PC-9 (cell line): ENCODE measurements around the gene HPS3. TPM values are rescaled to one million over a fixed set of nuclear protein-coding genes. Genes with fewer than 3 reads are reported as not detected.

Source experiments
- BruUV-seq: library from RNA; stranded (reverse); fragments of 400-500 nt; replicated peaks from 2 replicates; lab custom pipeline; 2021; lab: Mats Ljungman, UMichigan
- CTCF ChIA-PET: fragments of 300-600 bp; sonication (Branson Sonifier 250); formaldehyde crosslinking; loops from one replicate; lab custom pipeline; 2022; ENCODE audit warnings: antibody characterized with exemption; lab: Charles Lee
- POLR2A ChIA-PET: fragments of 300-600 bp; sonication (Branson Sonifier 250); formaldehyde crosslinking; loops from one replicate; lab custom pipeline; 2022; ENCODE audit warnings: antibody characterized with exemption; ENCODE audit not compliant: unreplicated experiment; lab: Charles Lee
- DNase-seq, 2 experiments: peaks; one replicate each; pipeline versions ENCODE4 v3.0.0 to v3.0.0-alpha.2; 2015 to 2022; ENCODE audit warnings: mixed read lengths in 1 of 2
- H2AFZ ChIP-seq: fragments of 200-600 bp; sonication (generic); 2 replicates; pipeline ENCODE4 v1.8.1; 2017; ENCODE audit warnings: antibody characterized with exemption
- H3F3A ChIP-seq: fragments of 200-600 bp; sonication (generic); 2 replicates; pipeline ENCODE4 v1.8.1; 2017; ENCODE audit warnings: antibody characterized with exemption, mild to moderate bottlenecking, low read depth; ENCODE audit not compliant: insufficient read depth
- H3K27ac ChIP-seq: fragments of 200-600 bp; sonication (generic); 2 replicates; pipeline ENCODE4 v1.6.1; 2016; ENCODE audit warnings: mixed run types
- H3K27me3 ChIP-seq: fragments of 200-600 bp; sonication (generic); 2 replicates; pipeline ENCODE4 v1.6.1; 2016; ENCODE audit warnings: low read depth, mixed run types; ENCODE audit not compliant: insufficient read depth
- H3K36me3 ChIP-seq: fragments of 200-600 bp; sonication (generic); 2 replicates; pipeline ENCODE4 v1.6.1; 2016; ENCODE audit warnings: low read depth, mixed run types
- H3K4me1 ChIP-seq: fragments of 200-600 bp; sonication (generic); replicated peaks from 2 replicates; pipeline ENCODE4 v1.6.1; 2016; ENCODE audit warnings: mixed run types; ENCODE audit not compliant: insufficient read depth
- H3K4me2 ChIP-seq: fragments of 200-600 bp; sonication (generic); 2 replicates; pipeline ENCODE4 v1.6.1; 2017; ENCODE audit warnings: mixed run types
- H3K4me3 ChIP-seq: fragments of 200-600 bp; sonication (generic); 2 replicates; pipeline ENCODE4 v1.6.1; 2016; ENCODE audit warnings: mixed run types
- H3K79me2 ChIP-seq: fragments of 200-600 bp; sonication (generic); 2 replicates; pipeline ENCODE4 v1.6.1; 2017; ENCODE audit warnings: low read depth, mixed run types
- H3K9me2 ChIP-seq: fragments of 200-600 bp; sonication (generic); 2 replicates; pipeline ENCODE4 v1.8.1; 2017; ENCODE audit warnings: mild to moderate bottlenecking; ENCODE audit not compliant: insufficient read depth
- H3K9me3 ChIP-seq: fragments of 200-600 bp; sonication (generic); 2 replicates; pipeline ENCODE4 v1.8.1; 2016; ENCODE audit warnings: low read depth; ENCODE audit not compliant: insufficient read depth
- H4K20me1 ChIP-seq: fragments of 200-600 bp; sonication (generic); 2 replicates; pipeline ENCODE4 v1.8.1; 2017; ENCODE audit not compliant: insufficient read depth
- EZH2 ChIP-seq: fragments of 200-600 bp; sonication (generic); IDR thresholded peaks from 2 replicates; pipeline ENCODE4 v1.8.0; 2017; ENCODE audit warnings: antibody characterized with exemption, low read depth
- intact Hi-C: fragments of 100-400 bp; cut with micrococcal nuclease; formaldehyde crosslinking; loops from one replicate; pipeline ENCODE4 v1.10.0; 2022; ENCODE audit not compliant: unreplicated experiment
- total RNA-seq: library from RNA; stranded (reverse); gene quantifications from 2 replicates; pipeline ENCODE4 v1.2.3, GENCODE V29; 2021
- TF ChIP-seq, protein P1 (sequence below): fragments of 200-600 bp; sonication (generic); conservative IDR thresholded peaks from 2 replicates; pipeline ENCODE4 v1.6.1; 2017; ENCODE audit warnings: mixed run types, antibody characterized with exemption, mild to moderate bottlenecking, moderate library complexity

HPS3 gene
- total RNA-seq, 1 experiment from 2014 or later, result 33.4 TPM

DNA sequence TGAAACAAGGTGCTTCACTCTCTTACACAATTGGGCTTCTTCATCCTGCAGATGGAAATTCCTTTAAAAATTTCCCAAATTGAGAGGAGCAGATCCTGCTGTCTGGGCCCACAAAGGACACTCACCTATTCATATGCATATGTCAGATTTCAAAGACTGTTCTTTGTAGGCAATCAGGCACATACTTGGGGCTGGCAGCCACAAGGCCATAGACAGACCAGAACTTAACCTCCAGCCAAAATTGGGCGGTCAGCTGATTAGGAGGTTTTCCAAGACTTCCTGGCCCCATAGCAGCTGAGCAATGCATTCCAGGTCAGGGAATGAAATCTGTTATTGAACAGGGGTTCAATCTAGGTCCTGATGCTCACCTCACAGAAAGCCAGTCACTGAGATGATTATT is 15.0 kb upstream of the HPS3 start:
- intact Hi-C loops, result no loop called here
- H3K4me2 ChIP-seq, result no peak overlapping the region
- H3K36me3 ChIP-seq, result no peaks in the 10 kb centered on the region
- ChIA-PET POLR2A (no interaction called here), CTCF (interaction anchor here (0.5 kb wide), 1 partner anchor 159 kb away, joined by 7 read pairs; no protein-coding TSS in a partner anchor)
- no peaks in the 10 kb centered on the region for H4K20me1 ChIP-seq
- TF ChIP-seq, protein P1, sequence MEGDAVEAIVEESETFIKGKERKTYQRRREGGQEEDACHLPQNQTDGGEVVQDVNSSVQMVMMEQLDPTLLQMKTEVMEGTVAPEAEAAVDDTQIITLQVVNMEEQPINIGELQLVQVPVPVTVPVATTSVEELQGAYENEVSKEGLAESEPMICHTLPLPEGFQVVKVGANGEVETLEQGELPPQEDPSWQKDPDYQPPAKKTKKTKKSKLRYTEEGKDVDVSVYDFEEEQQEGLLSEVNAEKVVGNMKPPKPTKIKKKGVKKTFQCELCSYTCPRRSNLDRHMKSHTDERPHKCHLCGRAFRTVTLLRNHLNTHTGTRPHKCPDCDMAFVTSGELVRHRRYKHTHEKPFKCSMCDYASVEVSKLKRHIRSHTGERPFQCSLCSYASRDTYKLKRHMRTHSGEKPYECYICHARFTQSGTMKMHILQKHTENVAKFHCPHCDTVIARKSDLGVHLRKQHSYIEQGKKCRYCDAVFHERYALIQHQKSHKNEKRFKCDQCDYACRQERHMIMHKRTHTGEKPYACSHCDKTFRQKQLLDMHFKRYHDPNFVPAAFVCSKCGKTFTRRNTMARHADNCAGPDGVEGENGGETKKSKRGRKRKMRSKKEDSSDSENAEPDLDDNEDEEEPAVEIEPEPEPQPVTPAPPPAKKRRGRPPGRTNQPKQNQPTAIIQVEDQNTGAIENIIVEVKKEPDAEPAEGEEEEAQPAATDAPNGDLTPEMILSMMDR, result no peak
- TF ChIP-seq EZH2, result no peak
- H2AFZ ChIP-seq, result no peak overlapping the region
- H3K27ac ChIP-seq, result no peak overlapping the region
- H3K27me3 ChIP-seq, result no peaks in the 10 kb centered on the region
- no peaks in the 10 kb centered on the region for H3K9me3 ChIP-seq
- H3F3A ChIP-seq, result no peaks in the 10 kb centered on the region
- no peaks in the 10 kb centered on the region for H3K4me1 ChIP-seq
- no TSS peak for BruUV-seq
- no peak overlapping the region for H3K4me3 ChIP-seq
- no peaks in the 10 kb centered on the region for H3K9me2 ChIP-seq
- no peaks in the 10 kb centered on the region for H3K79me2 ChIP-seq
- DNase-seq, result no peak

GRCh38 chr3:149115114-149115513 is 14.3 kb upstream of the HPS3 start:
- no peaks in the 10 kb centered on the region for H3F3A ChIP-seq
- H3K4me1 ChIP-seq, result no peaks in the 10 kb centered on the region
- no peak overlapping the region for H3K4me3 ChIP-seq
- no peak for TF ChIP-seq EZH2
- TF ChIP-seq, protein P1, result no peak
- POLR2A ChIA-PET, result no interaction called here
- H3K27me3 ChIP-seq, result no peaks in the 10 kb centered on the region
- H3K36me3 ChIP-seq, result no peaks in the 10 kb centered on the region
- CTCF ChIA-PET, result interaction anchor here (0.5 kb wide), 1 partner anchor 159 kb away, joined by 7 read pairs; no protein-coding TSS in a partner anchor
- intact Hi-C loops, result no loop called here
- DNase-seq, result no peak
- no peak overlapping the region for H3K4me2 ChIP-seq
- H3K9me2 ChIP-seq, result no peaks in the 10 kb centered on the region
- H2AFZ ChIP-seq, result no peak overlapping the region
- no peaks in the 10 kb centered on the region for H3K79me2 ChIP-seq
- H3K9me3 ChIP-seq, result no peaks in the 10 kb centered on the region
- no peaks in the 10 kb centered on the region for H4K20me1 ChIP-seq
- no peak overlapping the region for H3K27ac ChIP-seq
- no TSS peak for BruUV-seq

DNA sequence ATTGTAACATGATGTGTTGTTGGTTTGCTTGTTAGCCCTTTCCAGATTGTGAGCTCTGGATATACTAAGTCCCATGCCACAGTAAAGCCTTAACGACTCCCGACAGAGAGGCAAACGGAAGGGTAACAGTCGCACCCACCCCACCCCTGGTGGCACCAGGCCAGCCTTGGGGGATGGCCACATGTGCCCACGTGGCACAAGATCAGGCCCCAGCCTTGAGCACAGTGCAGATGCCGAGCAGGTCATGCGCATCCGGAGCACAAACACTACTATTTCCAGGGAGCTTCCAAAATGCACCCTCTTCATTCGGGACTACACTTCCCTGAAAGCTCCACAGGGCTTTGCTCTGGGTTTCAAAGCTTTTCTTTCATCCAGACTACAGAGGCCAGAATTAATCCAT is 10.7 kb upstream of the HPS3 start:
- TF ChIP-seq EZH2, result no peak
- TF ChIP-seq, protein P1, result no peak
- no peak overlapping the region for H2AFZ ChIP-seq
- no peak for DNase-seq
- ChIA-PET POLR2A (no interaction called here), CTCF (interaction anchor here (0.6 to 0.9 kb wide), 2 partner anchors 217 to 1148 kb away, joined by 3 to 4 read pairs; no protein-coding TSS in a partner anchor)
- no TSS peak for BruUV-seq
- no peak overlapping the region for H3K27ac ChIP-seq
- peaks cover 6% of the 10 kb centered on the region; the same call in 1 of the 2 replicates for H3F3A ChIP-seq
- no peak overlapping the region for H3K4me2 ChIP-seq
- no peaks in the 10 kb centered on the region for H3K9me2 ChIP-seq
- H3K79me2 ChIP-seq, result no peaks in the 10 kb centered on the region
- intact Hi-C loops, result no loop called here
- no peaks in the 10 kb centered on the region for H3K36me3 ChIP-seq
- no peak overlapping the region for H3K4me3 ChIP-seq
- no peaks in the 10 kb centered on the region for H3K9me3 ChIP-seq
- no peaks in the 10 kb centered on the region for H4K20me1 ChIP-seq
- H3K4me1 ChIP-seq, result no peaks in the 10 kb centered on the region
- H3K27me3 ChIP-seq, result no peaks in the 10 kb centered on the region
